Thyroid gland (tissue), 4 donors: ENCODE data around the gene BAHD1. TPM values are rescaled to one million over a fixed set of nuclear protein-coding genes. Genes with fewer than 3 reads are reported as not detected.

Source experiments
- DNase-seq, 2 donors: peaks; one replicate each; pipeline ENCODE4 v3.0.0-alpha.2; 2019
- H3K27ac ChIP-seq, 3 donors: fragments of 200-600 bp; sonication (generic); 1 replicate in 2 of 3; 2 replicates in 1 of 3; pipeline ENCODE4 v1.5.1; 2016 to 2019; ENCODE audit warnings: mild to moderate bottlenecking in 1 of 3, moderate library complexity in 1 of 3
- H3K27me3 ChIP-seq: fragments of 200-600 bp; sonication (generic); one replicate; pipeline ENCODE4 v1.5.1; 2019
- H3K36me3 ChIP-seq, 2 donors: fragments of 200-600 bp; sonication (generic); one replicate each; pipeline ENCODE4 v1.5.1; 2016 to 2019
- H3K4me1 ChIP-seq, 2 donors: fragments of 200-600 bp; sonication (generic); one replicate each; pipeline ENCODE4 v1.5.1; 2017 to 2019
- H3K4me3 ChIP-seq, 3 donors: fragments of 200-600 bp; sonication (generic); replicated peaks in 1 of 3; 1 replicate in 2 of 3; 2 replicates in 1 of 3; pipeline ENCODE4 v1.5.1; 2016; ENCODE audit warnings: mild to moderate bottlenecking in 1 of 3
- H3K9me3 ChIP-seq: fragments of 200-600 bp; sonication (generic); one replicate; pipeline ENCODE4 v1.5.1; 2017
- POLR2A ChIP-seq, 2 donors: fragments of 450-650 bp; IDR thresholded peaks; one replicate each; pipeline ENCODE4 v1.6.1; 2017; ENCODE audit warnings: antibody characterized with exemption in 2 of 2, mild to moderate bottlenecking in 2 of 2, moderate library complexity in 1 of 2
- WGBS, 2 donors: methylation state at CpG; one replicate each; pipeline ENCODE4 v1.1.5; 2017; 5-methylcytosine and 5-hydroxymethylcytosine counted together
- intact Hi-C: fragments of 100-400 bp; cut with DNase I; formaldehyde crosslinking; loops from one replicate; pipeline ENCODE4 v1.15.1; 2023
- total RNA-seq, 4 donors: library from RNA; depleted of rRNA; stranded (reverse); fragments of >200 nt; gene quantifications; one replicate each; pipeline ENCODE4 v1.2.3, GENCODE V29; 2016
- TF ChIP-seq, protein P1 (sequence below), 6 experiments: fragments of 200-600 bp in 3 of 6; fragments of 450-650 bp in 3 of 6; sonication (generic) in 3 of 6; IDR thresholded peaks; one replicate each; pipeline ENCODE4 v1.5.1; 2016 to 2019; ENCODE audit warnings: antibody characterized with exemption in 6 of 6, mild to moderate bottlenecking in 2 of 6, inconsistent platforms in 1 of 6, moderate library complexity in 1 of 6

BAHD1 gene
- total RNA-seq, 4 donors from 2014 or later, result 20.0 to 50.4 (median 35.1) TPM

- peaks cover 46 to 60% of the 10 kb centered on the region in 2 donors for H3K36me3 ChIP-seq
- no peak overlapping the region for H3K4me3 ChIP-seq
- intact Hi-C loops, result no loop called here
- peaks cover 23 to 32% of the 10 kb centered on the region in 2 donors for H3K4me1 ChIP-seq
- WGBS, 2 donors, result 97% methylated on average over 11 of the region's 11 CpGs
- no peaks in the 10 kb centered on the region for H3K27me3 ChIP-seq
- H3K27ac ChIP-seq, result peak overlapping the region in 1 of 3 donors; percentile 20
- no peak for DNase-seq
- TF ChIP-seq, protein P1, sequence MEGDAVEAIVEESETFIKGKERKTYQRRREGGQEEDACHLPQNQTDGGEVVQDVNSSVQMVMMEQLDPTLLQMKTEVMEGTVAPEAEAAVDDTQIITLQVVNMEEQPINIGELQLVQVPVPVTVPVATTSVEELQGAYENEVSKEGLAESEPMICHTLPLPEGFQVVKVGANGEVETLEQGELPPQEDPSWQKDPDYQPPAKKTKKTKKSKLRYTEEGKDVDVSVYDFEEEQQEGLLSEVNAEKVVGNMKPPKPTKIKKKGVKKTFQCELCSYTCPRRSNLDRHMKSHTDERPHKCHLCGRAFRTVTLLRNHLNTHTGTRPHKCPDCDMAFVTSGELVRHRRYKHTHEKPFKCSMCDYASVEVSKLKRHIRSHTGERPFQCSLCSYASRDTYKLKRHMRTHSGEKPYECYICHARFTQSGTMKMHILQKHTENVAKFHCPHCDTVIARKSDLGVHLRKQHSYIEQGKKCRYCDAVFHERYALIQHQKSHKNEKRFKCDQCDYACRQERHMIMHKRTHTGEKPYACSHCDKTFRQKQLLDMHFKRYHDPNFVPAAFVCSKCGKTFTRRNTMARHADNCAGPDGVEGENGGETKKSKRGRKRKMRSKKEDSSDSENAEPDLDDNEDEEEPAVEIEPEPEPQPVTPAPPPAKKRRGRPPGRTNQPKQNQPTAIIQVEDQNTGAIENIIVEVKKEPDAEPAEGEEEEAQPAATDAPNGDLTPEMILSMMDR (IDR thresholded peaks at IDR 0.05), result no peak
- TF ChIP-seq POLR2A (IDR thresholded peaks at IDR 0.05), result no peak
- no peaks in the 10 kb centered on the region for H3K9me3 ChIP-seq
Measured at GRCh38 chr15:40410476-40410875, 30.3 kb upstream of the BAHD1 start.

GRCh38 chr15:40412095-40412759 is 28.5 kb upstream of the BAHD1 start:
- TF ChIP-seq POLR2A (IDR thresholded peaks at IDR 0.05), result no peak
- peaks cover 10 to 22% of the 10 kb centered on the region in 2 donors for H3K4me1 ChIP-seq
- no peaks in the 10 kb centered on the region for H3K9me3 ChIP-seq
- intact Hi-C loops, result no loop called here
- DNase-seq, result peak in 1 of 2 donors; percentile 37
- peaks cover 60 to 76% of the 10 kb centered on the region in 2 donors for H3K36me3 ChIP-seq
- 86 to 88% methylated on average over 7 of the region's 7 CpGs for WGBS, 2 donors
- no peaks in the 10 kb centered on the region for H3K27me3 ChIP-seq
- no peak overlapping the region for H3K4me3 ChIP-seq
- H3K27ac ChIP-seq, result peak overlapping the region in 1 of 3 donors; percentile 12

- TF ChIP-seq, protein P1 (IDR thresholded peaks at IDR 0.05), result no peak
- no peak for TF ChIP-seq POLR2A (IDR thresholded peaks at IDR 0.05)
- H3K4me3 ChIP-seq, result no peak overlapping the region
- DNase-seq, result no peak
- no peaks in the 10 kb centered on the region for H3K9me3 ChIP-seq
- 89 to 92% methylated on average over 6 to 9 of the region's 9 CpGs for WGBS, 2 donors
- no peaks in the 10 kb centered on the region for H3K27me3 ChIP-seq
- H3K36me3 ChIP-seq, result peaks cover 67 to 80% of the 10 kb centered on the region in 2 donors
- H3K27ac ChIP-seq, result no peak overlapping the region
- intact Hi-C loops, result no loop called here
- H3K4me1 ChIP-seq, result peaks cover 3 to 14% of the 10 kb centered on the region in 2 donors
Measured at GRCh38 chr15:40413036-40413435, 27.7 kb upstream of the BAHD1 start.

- TF ChIP-seq POLR2A (IDR thresholded peaks at IDR 0.05), result no peak
- TF ChIP-seq, protein P1 (IDR thresholded peaks at IDR 0.05), result no peak
- Histone ChIP-seq H3K9me3 (no peaks in the 10 kb centered on the region), H3K36me3 (peaks cover 71 to 84% of the 10 kb centered on the region in 2 donors), H3K27ac (peak overlapping the region in 1 of 3 donors; percentile 43), H3K27me3 (no peaks in the 10 kb centered on the region), H3K4me3 (no peak overlapping the region), H3K4me1 (peaks cover 1 to 6% of the 10 kb centered on the region in 2 donors)
- intact Hi-C loops, result no loop called here
- no peak for DNase-seq
- 85 to 94% methylated on average over 6 to 7 of the region's 7 CpGs for WGBS, 2 donors
Measured at GRCh38 chr15:40414816-40415215, 25.9 kb upstream of the BAHD1 start.

DNA sequence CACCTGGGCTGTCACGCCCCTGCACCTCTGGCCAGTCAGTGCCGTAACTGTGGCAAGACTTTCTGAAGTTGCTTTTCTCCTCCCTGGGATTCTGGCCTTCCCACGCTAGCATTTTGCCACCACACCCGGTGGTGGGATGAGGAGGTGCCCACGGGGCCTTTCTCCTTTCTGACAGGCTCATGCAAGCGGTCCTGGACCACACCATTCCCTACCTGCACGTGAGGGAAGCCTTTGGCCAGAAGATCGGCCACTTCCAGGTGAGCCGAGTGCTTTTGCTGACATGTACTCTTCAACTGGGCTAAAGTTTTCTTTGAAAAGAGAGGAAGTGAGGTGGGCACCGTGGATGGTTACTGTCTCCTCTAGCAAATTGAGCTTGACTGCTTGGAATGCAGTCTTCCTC is 25.5 kb upstream of the BAHD1 start:
- no peak for DNase-seq
- WGBS, 2 donors, result 92 to 94% methylated on average over 10 of the region's 10 CpGs
- peaks cover 5 to 10% of the 10 kb centered on the region in 2 donors for H3K4me1 ChIP-seq
- no peak for TF ChIP-seq POLR2A (IDR thresholded peaks at IDR 0.05)
- TF ChIP-seq, protein P1 (IDR thresholded peaks at IDR 0.05), result no peak
- H3K4me3 ChIP-seq, result no peak overlapping the region
- no peaks in the 10 kb centered on the region for H3K27me3 ChIP-seq
- no peaks in the 10 kb centered on the region for H3K9me3 ChIP-seq
- intact Hi-C loops, result no loop called here
- no peak overlapping the region for H3K27ac ChIP-seq
- H3K36me3 ChIP-seq, result peaks cover 69 to 81% of the 10 kb centered on the region in 2 donors
